OCI-LY1 (cell line): ENCODE data around the gene THBS4.

Source experiments
- H2AFZ ChIP-seq: fragments of 200-600 bp; sonication (generic), shearing (Covaris generic); 2 replicates; pipeline ENCODE4 v1.6.0; 2014; ENCODE audit warnings: antibody characterized with exemption, mild to moderate bottlenecking, low read length
- H3F3A ChIP-seq: fragments of 200-600 bp; sonication (generic), shearing (Covaris generic); 2 replicates; pipeline ENCODE4 v1.6.0; 2014; ENCODE audit warnings: mild to moderate bottlenecking, antibody characterized with exemption, low read length, moderate library complexity; ENCODE audit not compliant: insufficient read depth
- H3K27ac ChIP-seq: fragments of 200-600 bp; sonication (generic); 2 replicates; pipeline ENCODE4 v1.5.1; 2014; ENCODE audit warnings: low read length, mixed run types, mild to moderate bottlenecking, low read depth; ENCODE audit not compliant: poor library complexity, severe bottlenecking
- H3K27me3 ChIP-seq: fragments of 200-600 bp; sonication (generic); 2 replicates; pipeline ENCODE4 v1.6.0; 2014; ENCODE audit warnings: antibody characterized with exemption, mild to moderate bottlenecking, low read length, moderate library complexity; ENCODE audit not compliant: insufficient read depth
- H3K36me3 ChIP-seq: fragments of 200-600 bp; sonication (generic); 2 replicates; pipeline ENCODE4 v1.6.1; 2014; ENCODE audit warnings: mild to moderate bottlenecking, antibody characterized with exemption, low read length, moderate library complexity, mixed read lengths; ENCODE audit not compliant: insufficient read depth
- H3K4me1 ChIP-seq: fragments of 200-600 bp; sonication (generic); 2 replicates; pipeline ENCODE4 v1.5.1; 2014; ENCODE audit warnings: mild to moderate bottlenecking, low read length, moderate library complexity; ENCODE audit not compliant: insufficient read depth, severe bottlenecking
- H3K4me2 ChIP-seq: fragments of 200-600 bp; sonication (generic), shearing (Covaris generic); 2 replicates; pipeline ENCODE4 v1.6.1; 2014; ENCODE audit warnings: low read length
- H3K4me3 ChIP-seq: fragments of 200-600 bp; sonication (generic); 2 replicates; pipeline ENCODE4 v1.5.1; 2014; ENCODE audit warnings: low read length, low read depth, mild to moderate bottlenecking, mixed read lengths; ENCODE audit not compliant: poor library complexity, severe bottlenecking
- H3K79me2 ChIP-seq: fragments of 200-600 bp; shearing (Covaris generic); 2 replicates; pipeline ENCODE4 v1.6.1; 2016; ENCODE audit warnings: mixed run types, low read length, mixed read lengths; ENCODE audit not compliant: insufficient read depth
- H3K9ac ChIP-seq: fragments of 200-600 bp; sonication (generic), shearing (Covaris generic); 2 replicates; pipeline ENCODE4 v1.6.1; 2014; ENCODE audit warnings: mild to moderate bottlenecking, low read length, mixed read lengths
- H3K9me2 ChIP-seq: fragments of 200-600 bp; sonication (generic), shearing (Covaris generic); 2 replicates; pipeline ENCODE4 v1.6.1; 2014; ENCODE audit warnings: low read depth, mild to moderate bottlenecking, low read length, mixed read lengths
- H3K9me3 ChIP-seq: fragments of 200-600 bp; shearing (Covaris generic); 2 replicates; pipeline ENCODE4 v1.6.1; 2014; ENCODE audit warnings: low read length, mixed read lengths
- H4K20me1 ChIP-seq: fragments of 200-600 bp; sonication (generic), shearing (Covaris generic); 2 replicates; pipeline ENCODE4 v1.6.0; 2016; ENCODE audit warnings: mild to moderate bottlenecking, low read length; ENCODE audit not compliant: insufficient read depth
- EZH2 ChIP-seq: fragments of 200-600 bp; sonication (generic), shearing (Covaris generic); IDR thresholded peaks from 2 replicates; pipeline ENCODE4 v1.8.0; 2017; ENCODE audit warnings: borderline replicate concordance, mixed run types, mild to moderate bottlenecking, antibody characterized with exemption, low read length, moderate library complexity, mixed read lengths
- TF ChIP-seq, protein P1 (sequence below): fragments of 200-600 bp; sonication (generic), shearing (Covaris generic); IDR thresholded peaks from 2 replicates; pipeline ENCODE4 v1.5.1; 2017; ENCODE audit warnings: mild to moderate bottlenecking, antibody characterized with exemption, low read length, moderate library complexity, mixed read lengths

The THBS4 gene

DNA sequence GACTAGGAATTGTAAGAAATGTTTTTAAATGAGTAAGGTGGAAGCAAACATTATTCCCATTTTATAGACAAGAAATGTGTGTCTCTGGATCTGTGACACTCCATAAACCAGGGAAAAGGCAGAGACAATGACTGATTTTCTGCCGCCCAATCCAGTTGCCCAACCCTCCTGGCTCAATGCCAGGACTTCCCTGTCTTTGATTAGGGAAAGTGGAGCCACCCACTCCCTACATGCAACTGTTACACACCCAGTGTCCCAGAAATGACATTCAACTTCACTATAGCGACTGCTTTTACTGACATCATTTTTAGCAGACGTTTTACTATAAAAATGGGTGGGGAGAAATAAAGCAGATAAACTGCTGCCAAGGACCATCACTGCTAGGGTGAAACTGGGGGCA is 79.7 kb downstream of the THBS4 start:
- Histone ChIP-seq H4K20me1 (no peaks in the 10 kb centered on the region), H3K36me3 (peaks cover 23% of the 10 kb centered on the region), H3F3A (no peaks in the 10 kb centered on the region), H3K9ac (no peak overlapping the region), H2AFZ (no peak overlapping the region), H3K9me3 (peaks cover 7% of the 10 kb centered on the region; the same call in 1 of the 2 replicates), H3K9me2 (no peaks in the 10 kb centered on the region), H3K4me2 (no peak overlapping the region), H3K27me3 (no peaks in the 10 kb centered on the region), H3K4me3 (no peak overlapping the region), H3K27ac (no peak overlapping the region), H3K79me2 (no peaks in the 10 kb centered on the region), H3K4me1 (peaks cover 18% of the 10 kb centered on the region)
- TF ChIP-seq, protein P1, sequence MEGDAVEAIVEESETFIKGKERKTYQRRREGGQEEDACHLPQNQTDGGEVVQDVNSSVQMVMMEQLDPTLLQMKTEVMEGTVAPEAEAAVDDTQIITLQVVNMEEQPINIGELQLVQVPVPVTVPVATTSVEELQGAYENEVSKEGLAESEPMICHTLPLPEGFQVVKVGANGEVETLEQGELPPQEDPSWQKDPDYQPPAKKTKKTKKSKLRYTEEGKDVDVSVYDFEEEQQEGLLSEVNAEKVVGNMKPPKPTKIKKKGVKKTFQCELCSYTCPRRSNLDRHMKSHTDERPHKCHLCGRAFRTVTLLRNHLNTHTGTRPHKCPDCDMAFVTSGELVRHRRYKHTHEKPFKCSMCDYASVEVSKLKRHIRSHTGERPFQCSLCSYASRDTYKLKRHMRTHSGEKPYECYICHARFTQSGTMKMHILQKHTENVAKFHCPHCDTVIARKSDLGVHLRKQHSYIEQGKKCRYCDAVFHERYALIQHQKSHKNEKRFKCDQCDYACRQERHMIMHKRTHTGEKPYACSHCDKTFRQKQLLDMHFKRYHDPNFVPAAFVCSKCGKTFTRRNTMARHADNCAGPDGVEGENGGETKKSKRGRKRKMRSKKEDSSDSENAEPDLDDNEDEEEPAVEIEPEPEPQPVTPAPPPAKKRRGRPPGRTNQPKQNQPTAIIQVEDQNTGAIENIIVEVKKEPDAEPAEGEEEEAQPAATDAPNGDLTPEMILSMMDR, result no peak
- TF ChIP-seq EZH2, result no peak

DNA sequence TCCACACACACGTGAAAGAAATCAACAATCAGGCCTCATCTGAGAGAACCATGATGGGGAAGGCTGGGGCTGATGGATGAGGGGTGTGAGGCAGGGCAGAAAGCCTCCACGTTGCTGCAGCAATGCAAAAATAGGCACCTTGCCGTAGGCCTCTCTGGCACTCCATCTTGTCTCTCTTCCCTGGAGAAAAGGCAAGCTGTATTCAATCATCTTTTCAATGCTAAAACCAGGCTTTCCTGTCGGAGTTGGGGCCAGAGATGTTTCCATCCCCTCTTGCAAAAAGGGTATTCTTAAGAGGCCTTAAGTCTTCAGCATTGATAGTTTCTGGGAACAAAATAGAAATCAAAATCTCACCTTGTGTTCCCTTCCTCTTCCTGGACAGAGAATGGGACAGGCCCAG is 80.9 kb downstream of the THBS4 start:
- H2AFZ ChIP-seq, result no peak overlapping the region
- H3K9me3 ChIP-seq, result peaks cover 7% of the 10 kb centered on the region; the same call in 1 of the 2 replicates
- no peak overlapping the region for H3K9ac ChIP-seq
- H3K79me2 ChIP-seq, result no peaks in the 10 kb centered on the region
- no peaks in the 10 kb centered on the region for H3K27me3 ChIP-seq
- H3K4me3 ChIP-seq, result no peak overlapping the region
- H3K4me1 ChIP-seq, result peaks cover 7% of the 10 kb centered on the region
- H3F3A ChIP-seq, result no peaks in the 10 kb centered on the region
- H4K20me1 ChIP-seq, result no peaks in the 10 kb centered on the region
- H3K36me3 ChIP-seq, result peaks cover 23% of the 10 kb centered on the region
- H3K9me2 ChIP-seq, result no peaks in the 10 kb centered on the region
- TF ChIP-seq, protein P1, result no peak
- TF ChIP-seq EZH2, result no peak
- H3K27ac ChIP-seq, result no peak overlapping the region
- no peak overlapping the region for H3K4me2 ChIP-seq

DNA sequence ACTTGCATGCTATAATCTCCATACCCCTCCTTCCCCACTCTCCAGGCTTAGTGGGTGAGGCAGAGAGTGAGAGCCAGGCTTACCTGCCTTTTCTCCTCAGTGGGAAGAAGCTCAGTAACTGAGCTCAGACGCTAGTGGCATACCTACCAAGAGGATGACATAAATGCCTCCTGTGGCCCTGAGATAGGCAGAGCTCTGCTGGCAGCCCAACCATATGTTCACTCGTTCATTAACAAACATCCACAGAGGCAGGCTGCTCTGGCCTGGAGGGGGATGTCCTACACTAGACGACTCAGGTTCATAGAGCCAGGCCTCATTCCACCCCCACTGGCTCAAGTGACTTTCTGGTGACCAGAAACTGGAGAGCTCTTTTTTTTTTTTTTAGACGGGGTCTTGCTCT is 81.3 kb downstream of the THBS4 start:
- Histone ChIP-seq H3K9me2 (no peaks in the 10 kb centered on the region), H3K9me3 (peaks cover 7% of the 10 kb centered on the region; the same call in 1 of the 2 replicates), H3K36me3 (peaks cover 23% of the 10 kb centered on the region), H3K79me2 (no peaks in the 10 kb centered on the region), H3K4me1 (peaks cover 2% of the 10 kb centered on the region), H2AFZ (no peak overlapping the region), H3K4me2 (no peak overlapping the region), H3K27me3 (no peaks in the 10 kb centered on the region), H3F3A (no peaks in the 10 kb centered on the region), H4K20me1 (no peaks in the 10 kb centered on the region), H3K27ac (no peak overlapping the region), H3K9ac (no peak overlapping the region), H3K4me3 (no peak overlapping the region)
- TF ChIP-seq EZH2, result no peak
- TF ChIP-seq, protein P1, result no peak
